GM19239 (cell line): ENCODE results near the gene GPR158.

Experiments used
- DNase-seq: peaks from one replicate; pipeline ENCODE4 v3.0.0; 2011; ENCODE audit warnings: low spot score; ENCODE audit not compliant: insufficient read length
- FAIRE-seq: peaks from 2 replicates; lab custom pipeline; 2011; peaks lifted over from hg19 to GRCh38; lab: Jason Lieb, UNC

The GPR158 gene

DNA sequence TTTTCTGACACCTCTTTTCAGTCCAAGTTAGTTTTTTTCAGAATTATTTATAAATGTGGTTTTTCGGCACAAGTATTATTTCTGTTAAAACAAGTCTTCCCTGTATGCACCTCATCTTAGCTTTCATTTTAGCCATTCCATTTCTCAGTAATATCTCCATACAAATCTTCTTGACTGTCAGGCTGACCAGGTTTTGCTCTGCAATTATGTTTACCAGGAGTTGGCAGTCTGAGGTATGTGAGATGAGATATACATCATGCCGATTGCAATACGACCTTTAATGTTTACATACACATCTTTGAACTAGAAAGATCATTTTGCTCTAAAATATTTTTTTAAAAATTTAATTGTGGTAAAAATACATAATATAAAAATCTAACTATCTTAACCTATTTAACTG lies 209.8 kb downstream of the GPR158 start:
- FAIRE-seq (no peak), DNase-seq (no peak)

DNA sequence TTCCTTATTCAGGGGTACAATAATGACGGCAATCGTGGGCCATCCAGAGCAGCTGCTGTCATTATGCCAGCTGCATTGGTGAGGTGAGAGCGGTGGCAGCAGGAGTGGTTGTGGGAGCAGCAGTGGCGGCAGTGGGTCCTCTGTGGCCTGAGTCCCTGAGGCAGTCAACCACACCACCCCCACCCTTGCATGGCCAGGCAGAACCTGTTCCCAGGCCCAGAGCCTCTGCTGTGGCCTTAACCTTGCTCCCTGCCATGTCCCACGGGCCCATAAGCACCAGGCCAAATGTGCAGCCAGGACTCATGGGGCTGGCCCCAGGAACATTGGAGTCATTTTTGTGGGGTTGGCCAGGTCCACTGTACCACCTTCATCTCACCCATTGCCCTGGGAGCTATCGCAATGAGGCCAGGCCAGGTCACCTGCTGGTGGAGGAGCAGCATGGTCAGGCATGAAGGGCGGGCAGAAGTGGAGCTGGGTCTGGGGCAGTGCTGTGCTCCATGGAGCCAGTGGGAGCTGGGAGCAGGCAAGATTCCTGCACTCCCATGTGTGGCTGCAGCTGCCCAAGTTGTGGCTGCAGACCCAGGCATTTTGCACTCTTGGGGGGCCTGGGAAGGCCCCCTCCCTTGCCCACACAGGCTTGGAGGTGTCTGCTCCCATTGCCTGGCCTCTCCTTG lies 213.5 kb downstream of the GPR158 start:
- FAIRE-seq (no peak), DNase-seq (no peak)

DNA sequence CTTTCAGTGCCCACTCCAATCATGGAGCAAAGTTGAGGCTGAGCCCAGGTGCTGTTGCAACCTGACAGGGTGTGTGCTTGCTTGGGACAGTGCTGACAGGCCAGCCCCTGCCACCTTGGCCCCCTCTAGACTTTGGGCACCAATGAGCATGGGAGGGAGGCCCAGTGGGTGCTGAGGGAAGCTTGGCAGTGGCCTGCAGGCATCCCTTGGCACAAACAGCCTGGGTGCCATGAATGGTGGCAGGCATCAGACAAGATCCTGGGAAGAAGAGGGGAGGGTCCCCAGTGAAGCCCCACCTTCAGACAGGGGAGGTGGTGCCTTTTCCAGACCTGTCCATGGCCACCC lies 214.0 kb downstream of the GPR158 start:
- FAIRE-seq (no peak), DNase-seq (no peak)

DNA sequence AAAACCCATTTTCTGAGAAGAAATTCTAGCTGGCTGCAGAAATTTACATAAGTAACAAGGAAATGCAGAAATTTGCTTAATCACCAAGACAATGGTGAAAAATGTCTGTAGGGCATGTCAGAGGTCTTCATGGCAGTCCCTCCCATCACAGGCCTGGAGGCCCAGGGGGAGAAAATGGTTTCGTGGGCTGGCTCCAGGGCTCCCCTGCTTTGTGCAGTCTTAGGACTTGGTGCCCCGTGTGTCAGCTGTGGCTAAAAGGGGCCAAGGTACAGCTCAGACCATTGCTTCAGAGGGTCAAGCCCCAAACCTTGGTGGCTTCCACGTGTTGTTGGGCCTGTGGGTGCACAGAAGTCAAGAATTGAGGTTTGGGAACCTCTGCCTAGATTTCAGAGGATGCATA lies 215.9 kb downstream of the GPR158 start:
- no peak for DNase-seq
- FAIRE-seq, result no peak

DNA sequence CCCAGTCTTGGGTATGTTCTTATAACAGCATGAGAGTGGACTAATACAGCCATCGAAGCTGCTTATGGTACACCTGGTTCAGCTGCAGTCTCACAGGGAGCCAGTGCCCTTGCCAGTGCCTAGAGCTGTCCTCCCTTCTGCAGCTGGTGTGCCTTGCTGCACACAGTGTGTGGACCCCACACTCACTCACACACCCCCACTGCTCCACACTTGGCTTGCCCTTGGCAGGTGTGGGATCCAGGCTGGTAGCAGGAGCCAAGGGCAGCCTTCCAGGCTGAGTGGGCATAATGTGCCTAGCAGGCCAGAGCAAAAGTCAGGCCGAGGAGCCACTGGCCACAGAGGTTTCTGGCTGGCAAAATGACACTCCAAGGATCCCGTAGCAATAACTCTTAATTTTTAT lies 217.3 kb downstream of the GPR158 start:
- DNase-seq (no peak), FAIRE-seq (no peak)

DNA sequence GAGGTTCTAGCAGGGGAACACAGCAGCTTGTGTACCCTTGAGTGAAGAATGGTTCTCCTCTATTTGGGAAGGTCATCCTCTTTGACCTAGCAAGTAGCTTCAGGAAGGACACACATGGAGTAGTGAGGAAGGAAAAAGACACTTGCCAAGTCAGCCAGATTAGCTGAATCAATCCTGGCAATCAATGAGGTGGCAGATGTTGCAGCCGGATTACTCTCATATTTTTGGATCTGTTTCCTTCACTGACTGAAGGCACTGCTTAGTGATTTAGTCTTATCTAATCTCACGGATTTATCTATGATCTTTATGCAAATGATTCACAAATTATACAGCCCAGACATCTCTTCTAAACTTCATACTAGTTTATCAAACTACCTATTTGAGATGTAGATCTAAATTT lies 218.8 kb downstream of the GPR158 start:
- FAIRE-seq (no peak), DNase-seq (no peak)

DNA sequence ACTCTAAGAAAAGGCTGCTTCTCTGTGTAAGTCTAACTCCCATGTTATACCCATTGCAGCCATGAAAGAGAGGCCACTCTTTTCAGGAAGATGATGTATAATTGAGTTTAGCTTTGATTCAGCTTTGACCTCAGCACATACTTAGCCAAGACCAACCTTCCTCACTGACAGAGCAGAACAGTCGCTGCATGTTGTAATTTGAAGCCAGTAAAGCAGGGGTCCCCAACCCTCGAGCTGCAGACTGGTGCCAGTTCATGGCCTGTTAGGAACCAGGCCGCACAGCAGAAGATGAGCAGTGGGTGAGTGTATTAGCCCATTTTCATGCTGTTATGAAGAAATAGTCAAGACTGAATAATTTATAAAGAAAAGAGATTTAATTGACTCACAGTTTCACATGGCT lies 223.9 kb downstream of the GPR158 start:
- DNase-seq (no peak), FAIRE-seq (no peak)

DNA sequence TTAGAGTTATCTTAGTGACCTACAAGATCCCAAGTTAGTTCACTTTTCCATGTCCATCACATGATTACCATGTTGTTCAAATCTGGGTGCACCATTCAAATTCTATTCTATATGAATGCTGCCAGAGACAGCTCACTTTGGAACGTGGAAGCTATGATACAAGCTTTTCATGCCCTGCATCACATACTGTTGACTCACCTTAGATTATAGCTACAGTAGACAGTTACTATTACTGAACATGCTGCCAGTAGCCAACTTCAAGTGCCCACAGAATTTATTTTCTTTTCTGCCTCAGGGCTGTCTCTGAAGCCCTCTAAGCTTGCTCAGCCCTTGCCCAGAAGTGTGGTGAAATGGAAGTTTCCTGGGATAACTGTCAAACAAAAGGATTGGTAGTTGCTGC lies 231.1 kb downstream of the GPR158 start:
- DNase-seq (no peak), FAIRE-seq (no peak)

DNA sequence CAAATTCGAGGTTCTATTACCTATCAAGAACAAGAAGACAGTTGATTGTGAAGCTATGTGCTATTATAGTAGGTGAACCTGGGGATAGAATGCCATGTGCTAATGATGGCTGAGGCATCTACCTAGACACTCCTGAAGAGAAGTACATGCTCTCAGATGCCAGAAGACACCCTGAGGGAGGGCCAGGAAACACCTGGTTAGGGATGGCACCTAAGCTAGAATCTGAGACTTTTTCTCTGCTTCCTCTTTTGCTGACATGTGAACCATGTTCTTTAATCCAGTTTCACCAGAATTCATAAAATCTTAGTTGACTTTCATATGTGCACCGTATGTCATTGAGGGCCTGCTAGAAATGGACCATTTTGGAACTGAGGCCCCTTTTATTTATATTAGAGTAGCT lies 242.8 kb downstream of the GPR158 start:
- FAIRE-seq, result no peak
- no peak for DNase-seq

DNA sequence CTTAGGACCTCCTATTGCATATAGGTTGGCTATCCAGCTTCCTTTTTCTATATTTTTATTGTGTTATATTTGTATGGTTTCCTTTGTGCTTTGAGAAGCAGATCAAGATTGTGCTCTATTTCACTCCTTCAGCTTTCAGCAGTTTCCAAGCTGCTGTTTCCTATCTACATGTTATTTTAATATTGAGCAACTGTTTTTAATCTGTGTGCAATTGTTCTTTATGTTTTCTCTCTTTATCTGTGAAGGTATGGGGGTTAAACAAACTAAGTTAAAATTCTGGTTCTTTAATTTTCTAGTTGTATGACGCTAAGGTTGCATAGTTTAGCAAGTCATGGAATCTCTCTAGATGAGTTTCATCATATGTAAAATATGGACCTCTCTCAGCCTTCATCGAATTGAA lies 251.0 kb downstream of the GPR158 start:
- FAIRE-seq (no peak), DNase-seq (no peak)

DNA sequence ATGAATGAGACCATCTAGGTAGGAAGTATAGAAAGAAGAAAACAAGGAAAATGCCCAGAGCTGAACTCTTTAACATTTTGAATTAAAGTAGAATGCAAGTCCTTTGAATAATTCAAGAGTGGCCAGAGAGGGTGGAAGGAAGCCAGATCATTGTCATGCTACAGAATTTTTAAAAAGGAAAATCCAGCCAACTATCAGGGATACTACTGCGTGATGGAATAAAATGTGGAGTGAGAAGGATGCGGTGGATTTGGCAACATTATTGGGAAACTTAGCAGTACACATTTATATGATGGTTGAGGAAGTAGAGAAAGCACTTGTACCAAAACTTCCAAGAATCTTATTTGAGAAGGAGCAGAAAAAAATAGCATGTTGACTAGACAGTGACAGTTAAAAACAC lies 261.6 kb downstream of the GPR158 start:
- no peak for DNase-seq
- no peak for FAIRE-seq

DNA sequence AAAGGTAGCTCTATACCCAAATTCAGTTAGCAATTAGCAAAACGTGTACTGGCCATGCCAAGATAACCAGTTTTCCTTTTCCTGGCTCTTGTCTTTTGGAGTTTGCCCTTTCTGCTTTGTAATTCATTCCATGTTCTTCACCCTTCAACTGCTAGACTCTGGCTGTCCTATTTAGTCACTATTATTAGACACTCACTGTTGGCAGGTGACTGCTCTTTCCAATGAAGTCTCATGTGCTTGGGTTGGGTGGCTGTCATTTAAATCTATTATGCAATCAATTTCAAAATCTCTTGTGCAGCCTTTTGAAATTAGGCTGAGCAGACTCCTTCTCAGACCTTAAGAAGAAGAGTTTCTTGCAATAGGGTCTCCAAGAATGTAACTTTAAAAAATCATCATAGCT lies 266.5 kb downstream of the GPR158 start:
- DNase-seq (no peak), FAIRE-seq (no peak)

DNA sequence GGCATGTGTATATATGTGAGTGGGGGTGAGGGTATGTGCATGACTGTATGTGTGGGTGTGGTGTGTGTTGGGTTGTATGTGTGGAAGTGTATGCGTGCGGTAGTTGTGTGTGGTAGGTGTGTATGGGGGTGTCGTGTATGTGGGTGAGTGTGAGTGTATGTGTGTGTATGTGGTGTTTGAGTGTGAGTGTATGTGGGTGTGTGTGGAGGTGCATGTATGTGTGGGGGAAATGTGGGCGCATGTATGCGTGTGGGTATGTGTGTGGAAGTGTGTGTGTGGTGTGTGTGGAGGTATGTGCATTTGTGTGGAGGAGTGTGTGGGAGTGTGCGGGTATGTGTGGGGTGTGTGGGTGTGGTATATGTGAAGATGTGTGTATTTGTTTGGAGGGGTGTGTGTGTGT lies 269.5 kb downstream of the GPR158 start:
- FAIRE-seq (no peak), DNase-seq (no peak)

DNA sequence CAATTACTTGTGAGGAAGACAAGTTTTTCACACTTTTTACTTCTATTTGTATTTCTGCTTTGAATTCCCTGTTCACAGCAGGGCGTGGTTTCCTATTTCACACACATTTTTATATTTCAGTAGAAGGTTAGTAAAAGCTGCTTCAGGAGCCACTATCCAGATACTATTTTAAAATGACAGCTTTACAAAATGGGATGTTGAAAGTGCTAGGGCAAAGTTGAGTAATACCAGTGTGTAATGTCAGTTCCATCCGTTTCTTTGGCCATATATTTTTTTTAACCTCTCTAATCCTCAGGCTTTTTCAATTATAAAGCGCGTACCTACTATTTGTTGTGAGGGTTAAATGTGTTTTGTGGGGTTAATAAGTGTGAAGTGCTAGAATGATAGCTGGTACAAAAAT lies 276.6 kb downstream of the GPR158 start:
- FAIRE-seq (no peak), DNase-seq (no peak)

DNA sequence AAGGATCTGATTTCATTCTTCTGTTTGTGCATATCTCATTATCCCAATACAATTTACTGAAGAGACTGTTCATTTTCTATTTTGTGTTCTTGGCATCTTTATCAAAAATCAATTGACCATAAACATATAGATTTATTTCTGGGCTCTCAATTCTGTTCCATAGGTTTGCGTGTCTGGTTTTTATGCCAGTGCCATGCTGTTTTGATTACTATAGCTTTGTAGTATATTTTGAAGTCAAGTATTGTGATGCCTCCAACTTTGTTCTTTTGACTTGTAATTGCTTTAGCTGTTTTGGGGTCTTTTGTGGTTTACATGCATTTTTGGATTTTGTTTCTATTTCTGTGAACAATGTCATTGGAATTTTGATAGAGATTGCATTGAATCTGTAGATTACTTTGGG lies 278.8 kb downstream of the GPR158 start:
- FAIRE-seq (no peak), DNase-seq (no peak)

DNA sequence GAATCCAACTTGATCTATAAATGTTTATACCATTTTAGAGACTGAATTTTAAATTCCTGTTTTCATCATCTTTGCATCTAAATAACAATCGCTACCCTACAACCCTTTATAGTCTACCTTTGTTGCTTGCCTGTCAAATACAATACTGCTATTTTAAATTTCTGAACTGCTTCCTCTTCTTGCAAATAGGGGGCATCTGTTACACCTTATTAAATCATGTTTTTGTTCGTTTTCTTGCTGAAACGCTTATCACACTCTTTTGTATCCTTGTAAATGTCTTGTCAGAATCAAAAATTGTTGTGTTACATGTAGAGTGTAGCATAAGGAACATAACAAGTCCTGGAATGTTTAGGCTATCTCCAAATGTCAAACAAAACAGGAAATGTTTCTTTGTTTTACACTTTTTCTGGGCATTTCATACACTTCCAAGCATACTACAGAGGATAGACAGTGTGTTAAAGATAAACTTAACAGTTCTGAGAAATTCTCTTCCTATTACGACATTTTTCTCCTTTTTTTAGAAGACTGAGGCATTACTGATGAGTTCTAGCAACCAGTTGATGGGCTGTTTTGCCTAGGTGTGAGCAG lies 281.3 kb downstream of the GPR158 start:
- FAIRE-seq (no peak), DNase-seq (no peak)

DNA sequence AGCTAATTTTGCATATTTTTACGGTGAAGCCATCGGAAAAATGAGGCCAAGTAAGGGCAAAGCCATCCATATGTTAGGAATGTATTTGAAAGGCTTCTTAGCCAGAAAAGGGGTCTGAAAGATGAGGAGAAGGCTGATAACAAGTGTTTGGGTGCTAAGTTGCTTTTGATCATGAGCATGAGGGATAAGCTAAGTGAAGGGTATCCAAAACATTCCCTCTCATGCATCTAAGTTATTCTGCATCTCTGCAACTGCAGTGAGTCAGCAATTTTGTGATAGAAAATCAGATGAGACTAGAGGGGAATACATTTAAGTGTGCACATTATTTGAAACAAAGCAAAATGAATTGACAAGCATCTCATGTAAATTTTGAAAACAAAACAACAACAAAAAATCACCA lies 282.8 kb downstream of the GPR158 start:
- DNase-seq (no peak), FAIRE-seq (no peak)

DNA sequence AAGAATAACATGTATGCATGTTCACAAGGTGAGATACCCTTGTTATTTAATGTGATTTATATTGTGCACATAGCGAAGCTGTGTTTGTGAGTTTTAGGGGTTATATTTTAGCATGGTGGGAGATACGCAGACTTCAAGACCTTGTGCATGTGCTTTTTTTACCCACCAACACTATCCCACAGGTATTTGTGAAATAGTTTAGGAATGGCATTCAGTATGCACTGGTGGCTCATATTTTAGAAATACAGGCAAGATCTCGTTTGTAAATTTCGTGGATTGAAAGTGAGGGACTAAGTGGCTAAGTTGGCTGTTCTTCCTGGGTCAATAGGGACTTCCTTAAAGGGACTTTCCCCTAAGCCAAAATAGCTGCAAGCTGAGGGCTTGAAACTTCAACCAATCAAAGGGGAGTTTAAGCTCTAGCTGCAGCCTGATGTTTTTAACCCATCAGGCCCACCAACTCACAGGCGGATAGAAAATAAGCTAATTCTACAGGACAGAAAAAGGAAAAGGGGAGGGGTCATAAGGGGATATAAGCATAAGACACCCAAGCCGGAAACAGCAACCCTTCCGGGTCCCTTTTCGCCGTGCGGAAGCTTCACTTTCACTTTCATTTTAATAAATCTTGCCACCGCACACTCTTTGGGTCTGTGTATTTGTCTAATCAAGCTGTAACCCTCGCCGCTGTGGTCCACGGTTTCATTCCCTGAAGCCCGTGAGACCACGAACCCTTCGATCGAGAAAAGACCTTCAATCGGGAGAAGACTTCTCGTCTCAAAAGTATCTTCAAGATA lies 291.0 kb downstream of the GPR158 start:
- no peak for FAIRE-seq
- no peak for DNase-seq

DNA sequence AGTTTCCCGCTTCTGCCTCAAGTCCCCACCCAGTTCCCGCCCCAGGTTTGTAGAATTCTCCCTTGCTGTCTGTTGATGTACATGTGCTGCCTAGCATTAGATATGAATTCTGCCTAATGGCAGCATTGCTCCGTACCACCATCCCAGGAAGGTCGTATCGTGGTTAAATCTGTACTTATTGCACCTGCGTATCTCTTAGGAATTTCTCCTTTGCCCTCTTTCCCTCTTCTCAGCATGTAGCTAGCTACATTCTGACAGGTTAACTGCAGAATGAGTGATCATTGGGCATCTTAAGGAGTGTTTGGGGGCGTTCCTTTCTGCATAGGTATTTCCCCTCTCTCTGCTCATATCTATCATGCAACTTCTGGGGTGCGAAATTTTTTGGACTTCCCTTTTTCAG lies 293.1 kb downstream of the GPR158 start:
- FAIRE-seq, result no peak

DNA sequence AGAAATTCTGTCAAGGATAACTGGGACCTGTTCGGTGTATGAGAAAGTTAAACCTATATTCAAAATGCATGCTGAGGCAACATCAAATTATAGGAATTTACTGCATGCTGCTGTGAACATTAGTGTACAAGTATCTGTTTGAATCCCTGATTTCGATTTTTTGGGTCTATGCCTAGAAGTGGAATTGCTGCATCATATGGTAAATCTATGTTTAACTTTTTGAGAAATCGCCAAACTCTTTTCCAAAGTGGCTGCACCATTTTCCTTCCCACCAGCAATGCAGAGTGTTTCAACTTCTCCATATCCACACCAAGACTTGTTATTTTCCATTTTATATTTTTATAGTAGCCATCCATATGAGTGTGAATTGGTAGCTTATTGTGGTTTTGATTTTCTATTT lies 306.7 kb downstream of the GPR158 start:
- FAIRE-seq, result no peak
- no peak for DNase-seq

More for the DNA sequence above, 293.1 kb downstream of the GPR158 start:
- no peak for DNase-seq

DNA sequence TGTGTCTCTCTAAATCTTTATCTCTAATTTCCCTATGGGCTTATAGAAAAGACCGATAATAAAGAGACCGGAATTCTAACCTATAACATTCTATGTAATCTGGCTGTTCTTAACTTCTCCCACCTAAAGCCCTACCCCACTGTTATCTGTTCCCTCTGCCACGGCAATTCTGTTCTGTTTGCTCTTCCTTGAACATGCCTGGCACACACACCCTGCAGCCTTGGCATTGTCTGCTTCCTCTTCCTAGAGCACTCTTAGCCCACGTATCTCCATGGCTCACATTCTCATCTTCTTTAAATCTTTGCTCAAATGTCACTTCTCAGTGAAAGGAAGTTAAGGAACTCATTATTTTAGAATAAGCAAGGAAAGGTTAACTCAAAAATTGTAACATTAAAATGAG lies 309.2 kb downstream of the GPR158 start:
- DNase-seq, result no peak
- no peak for FAIRE-seq

DNA sequence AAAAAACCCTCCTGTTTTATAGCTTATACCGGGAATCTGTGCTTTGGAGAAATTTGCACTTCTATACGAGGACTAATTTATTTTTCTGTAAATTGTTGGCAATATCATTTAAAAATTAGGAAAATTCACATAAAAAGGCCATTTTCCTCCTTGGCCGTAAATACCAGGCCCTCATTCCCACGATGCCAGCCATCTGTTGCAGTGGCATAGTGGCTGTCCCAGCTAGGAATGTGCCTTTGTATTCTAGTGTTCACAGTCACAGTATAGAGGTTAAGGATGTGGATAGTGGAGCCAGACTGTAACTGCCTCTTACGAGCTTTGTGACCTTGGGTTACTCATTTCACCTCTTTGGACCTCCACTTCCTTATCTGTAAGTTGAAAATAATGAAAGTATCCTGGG lies 312.5 kb downstream of the GPR158 start:
- DNase-seq, result no peak
- FAIRE-seq, result no peak
